Activated naive CD8-positive, alpha-beta T cell treated with anti-CD3 and anti-CD28 coated beads, Interleukin-2, amount 50 U/mL, for 24 hours (primary cell): ENCODE measurements around the gene MYBPHL.

Source experiments
- ATAC-seq: fragments of 150-1000 bp; cut with Tn5 transposase; one replicate; pipeline ENCODE4 v1.10.0; 2021
- DNase-seq: peaks from one replicate; pipeline ENCODE4 v3.0.0; 2021
- H3K27ac Mint-ChIP-seq: one replicate; pipeline ENCODE4 v1.8.0; 2021; ENCODE audit warnings: mild to moderate bottlenecking, mixed read lengths
- H3K27me3 Mint-ChIP-seq: one replicate; pipeline ENCODE4 v1.8.0; 2021; ENCODE audit warnings: mixed read lengths
- H3K36me3 Mint-ChIP-seq: one replicate; pipeline ENCODE4 v1.8.0; 2021; ENCODE audit warnings: low read depth, mixed read lengths
- H3K4me1 Mint-ChIP-seq: one replicate; pipeline ENCODE4 v1.8.0; 2021; ENCODE audit warnings: mixed read lengths
- H3K4me3 Mint-ChIP-seq: one replicate; pipeline ENCODE4 v1.8.0; 2021; ENCODE audit warnings: mild to moderate bottlenecking, moderate library complexity, mixed read lengths
- H3K9me3 Mint-ChIP-seq: one replicate; pipeline ENCODE4 v1.8.0; 2021; ENCODE audit warnings: mixed read lengths

The MYBPHL gene

DNA sequence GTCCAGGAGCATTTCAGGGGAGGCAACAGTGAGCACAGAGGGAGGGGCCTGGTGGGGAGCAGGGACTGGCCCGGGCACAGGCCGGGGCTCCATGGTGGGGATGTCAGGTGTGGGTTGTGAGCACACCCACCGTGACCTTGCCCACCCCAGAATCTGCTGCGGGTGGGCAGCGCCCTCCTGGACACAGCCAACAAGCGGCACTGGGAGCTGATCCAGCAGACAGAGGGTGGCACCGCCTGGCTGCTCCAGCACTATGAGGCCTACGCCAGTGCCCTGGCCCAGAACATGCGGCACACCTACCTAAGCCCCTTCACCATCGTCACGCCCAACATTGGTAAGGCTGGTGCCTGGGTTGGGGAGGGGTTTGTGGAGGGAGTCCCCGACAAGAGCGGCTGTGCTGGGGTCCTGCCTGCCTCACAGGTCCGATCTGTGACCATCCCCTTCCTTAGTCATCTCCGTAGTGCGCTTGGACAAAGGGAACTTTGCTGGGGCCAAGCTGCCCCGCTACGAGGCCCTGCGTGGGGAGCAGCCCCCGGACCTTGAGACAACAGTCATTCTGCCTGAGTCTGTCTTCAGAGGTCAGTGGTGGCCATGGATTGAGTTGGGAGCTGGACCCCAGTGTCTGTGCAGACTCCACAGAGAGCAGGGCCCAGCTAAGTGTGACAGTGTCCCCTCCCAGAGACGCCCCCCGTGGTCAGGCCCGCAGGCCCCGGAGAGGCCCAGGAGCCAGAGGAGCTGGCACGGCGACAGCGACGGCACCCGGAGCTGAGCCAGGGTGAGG, 38.2 kb downstream of the MYBPHL start:
- Mint-ChIP-seq H3K4me3 (no peak overlapping the region), H3K4me1 (peaks cover under 1% of the 10 kb centered on the region), H3K27me3 (no peaks in the 10 kb centered on the region), H3K9me3 (no peaks in the 10 kb centered on the region), H3K27ac (no peak overlapping the region), H3K36me3 (no peaks in the 10 kb centered on the region)
- no peak for ATAC-seq
- no peak for DNase-seq

- Mint-ChIP-seq H3K27me3 (peaks cover 2% of the 10 kb centered on the region), H3K27ac (no peak overlapping the region), H3K4me3 (no peak overlapping the region), H3K4me1 (peaks cover 3% of the 10 kb centered on the region), H3K9me3 (no peaks in the 10 kb centered on the region), H3K36me3 (no peaks in the 10 kb centered on the region)
- ATAC-seq: no peak
- no peak for DNase-seq
These were observed 39.0 kb downstream of the MYBPHL start for GRCh38 chr1:109267743-109268300.

DNA sequence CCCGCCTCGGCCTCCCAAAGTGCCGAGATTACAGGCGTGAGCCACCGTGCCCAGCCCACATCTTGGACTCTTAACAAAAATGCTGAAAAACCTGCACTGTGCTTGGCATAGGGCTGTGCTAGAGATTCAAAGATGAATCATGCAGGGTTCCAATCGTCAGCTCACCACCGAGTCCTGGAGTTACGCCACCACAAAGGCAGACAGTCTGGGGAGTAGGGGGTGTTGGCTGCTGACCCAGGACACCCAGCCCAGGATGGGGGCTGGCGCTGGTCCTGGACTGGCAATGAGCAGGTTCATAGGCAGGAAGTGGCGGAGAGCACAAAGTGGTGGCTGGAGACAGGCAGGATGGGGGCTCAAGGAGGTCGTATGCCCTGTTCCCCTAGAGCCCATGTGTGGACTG, 39.8 kb downstream of the MYBPHL start:
- Mint-ChIP-seq H3K27me3 (peaks cover 2% of the 10 kb centered on the region), H3K27ac (no peak overlapping the region), H3K4me3 (no peak overlapping the region), H3K9me3 (no peaks in the 10 kb centered on the region), H3K36me3 (no peaks in the 10 kb centered on the region), H3K4me1 (peaks cover 3% of the 10 kb centered on the region)
- DNase-seq: no peak
- no peak for ATAC-seq

DNA sequence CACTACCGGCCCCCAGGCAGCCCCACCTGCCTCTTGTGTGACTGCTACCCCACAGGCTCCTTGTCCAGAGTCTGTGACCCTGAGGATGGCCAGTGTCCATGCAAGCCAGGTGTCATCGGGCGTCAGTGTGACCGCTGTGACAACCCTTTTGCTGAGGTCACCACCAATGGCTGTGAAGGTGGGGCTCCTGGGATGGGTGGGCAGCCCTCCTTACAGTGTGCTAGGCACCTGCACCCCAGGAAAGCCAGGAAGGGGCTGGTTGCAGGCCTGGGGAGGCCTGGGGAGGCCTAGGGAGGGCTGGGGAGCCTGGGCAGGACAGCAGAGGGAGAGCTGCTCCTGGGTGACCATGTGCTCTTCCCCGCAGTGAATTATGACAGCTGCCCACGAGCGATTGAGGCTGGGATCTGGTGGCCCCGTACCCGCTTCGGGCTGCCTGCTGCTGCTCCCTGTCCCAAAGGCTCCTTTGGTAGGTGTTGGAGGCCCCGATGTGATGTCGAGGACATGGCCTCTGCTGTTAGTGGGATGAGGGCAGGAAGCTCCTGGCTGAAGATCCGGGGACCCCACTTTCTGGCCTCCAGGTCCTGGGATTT, 41.0 kb downstream of the MYBPHL start:
- peaks cover 2% of the 10 kb centered on the region for H3K27me3 Mint-ChIP-seq
- H3K4me1 Mint-ChIP-seq: peaks cover 3% of the 10 kb centered on the region
- no peak overlapping the region for H3K4me3 Mint-ChIP-seq

GRCh38 chr1:109265016-109265415, 41.8 kb downstream of the MYBPHL start:
- Mint-ChIP-seq H3K4me3 (no peak overlapping the region), H3K4me1 (peaks cover 3% of the 10 kb centered on the region), H3K27me3 (peaks cover 2% of the 10 kb centered on the region), H3K36me3 (no peaks in the 10 kb centered on the region), H3K27ac (no peak overlapping the region), H3K9me3 (no peaks in the 10 kb centered on the region)
- no peak for DNase-seq
- no peak for ATAC-seq

More for the DNA sequence above, 41.0 kb downstream of the MYBPHL start:
- no peak for DNase-seq
- Mint-ChIP-seq H3K27ac (no peak overlapping the region), H3K9me3 (no peaks in the 10 kb centered on the region), H3K36me3 (no peaks in the 10 kb centered on the region)
- no peak for ATAC-seq

GRCh38 chr1:109264379-109264755, 42.4 kb downstream of the MYBPHL start:
- Mint-ChIP-seq H3K4me3 (no peak overlapping the region), H3K36me3 (no peaks in the 10 kb centered on the region), H3K27ac (no peak overlapping the region), H3K9me3 (no peaks in the 10 kb centered on the region), H3K4me1 (peaks cover 3% of the 10 kb centered on the region), H3K27me3 (peaks cover 2% of the 10 kb centered on the region)
- ATAC-seq (no peak), DNase-seq (no peak)

DNA sequence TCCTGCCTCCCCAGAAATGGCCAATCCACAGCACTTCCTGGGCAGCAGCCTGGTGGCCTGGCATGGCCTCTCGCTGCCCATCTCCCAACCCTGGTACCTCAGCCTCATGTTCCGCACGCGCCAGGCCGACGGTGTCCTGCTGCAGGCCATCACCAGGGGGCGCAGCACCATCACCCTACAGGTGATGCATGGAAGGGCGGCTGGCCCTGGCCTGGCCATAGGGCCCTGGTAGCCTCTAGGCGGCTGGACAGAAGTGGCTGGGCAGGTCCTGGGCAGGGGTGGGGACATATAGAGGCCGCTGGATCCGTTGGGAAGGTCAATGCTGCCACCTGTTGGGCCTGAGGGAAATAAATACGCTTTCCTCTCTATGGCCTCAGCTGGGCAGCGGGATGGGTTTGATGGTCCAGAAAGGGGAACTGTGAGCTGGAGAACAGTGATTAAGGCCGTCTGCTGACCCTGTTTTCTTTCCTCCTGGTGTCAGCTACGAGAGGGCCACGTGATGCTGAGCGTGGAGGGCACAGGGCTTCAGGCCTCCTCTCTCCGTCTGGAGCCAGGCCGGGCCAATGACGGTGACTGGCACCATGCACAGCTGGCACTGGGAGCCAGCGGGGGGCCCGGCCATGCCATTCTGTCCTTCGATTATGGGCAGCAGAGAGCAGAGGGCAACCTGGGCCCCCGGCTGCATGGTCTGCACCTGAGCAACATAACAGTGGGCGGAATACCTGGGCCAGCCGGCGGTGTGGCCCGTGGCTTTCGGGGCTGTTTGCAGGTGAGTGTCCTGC, 43.0 kb downstream of the MYBPHL start:
- Mint-ChIP-seq H3K4me1 (peaks cover 3% of the 10 kb centered on the region), H3K36me3 (no peaks in the 10 kb centered on the region), H3K27ac (peak overlapping the region; percentile 78), H3K27me3 (peaks cover 2% of the 10 kb centered on the region), H3K9me3 (no peaks in the 10 kb centered on the region), H3K4me3 (no peak overlapping the region)
- peak; percentile 86 for DNase-seq
- ATAC-seq: peak; percentile 90

DNA sequence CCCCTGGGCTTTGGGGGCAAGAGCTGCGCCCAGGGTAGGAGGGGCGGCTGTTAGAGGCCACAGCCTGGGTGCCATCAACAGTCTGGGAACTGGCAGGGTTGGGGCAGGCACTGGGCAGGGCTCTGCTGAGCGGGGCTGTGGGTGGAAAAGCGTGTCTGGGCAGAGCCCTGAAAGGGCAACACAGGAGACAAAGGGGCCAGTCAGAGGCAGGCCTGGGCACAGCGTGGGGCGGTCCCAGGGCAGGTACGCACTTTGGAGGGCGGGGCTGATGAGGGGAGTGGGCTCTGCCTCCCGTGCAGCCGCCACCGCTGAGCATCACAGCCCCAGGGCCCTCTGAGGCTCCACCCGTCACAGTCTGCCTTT, 43.6 kb downstream of the MYBPHL start:
- H3K4me3 Mint-ChIP-seq: no peak overlapping the region

GRCh38 chr1:109262231-109263055, 44.4 kb downstream of the MYBPHL start:
- Mint-ChIP-seq H3K27me3 (peaks cover 2% of the 10 kb centered on the region), H3K4me3 (no peak overlapping the region), H3K36me3 (no peaks in the 10 kb centered on the region), H3K9me3 (no peaks in the 10 kb centered on the region), H3K27ac (no peak overlapping the region), H3K4me1 (peaks cover 3% of the 10 kb centered on the region)
- ATAC-seq (no peak), DNase-seq (no peak)

More for the DNA sequence above, 43.6 kb downstream of the MYBPHL start:
- peak overlapping the region; percentile 78 for H3K27ac Mint-ChIP-seq
- DNase-seq (no peak), ATAC-seq (no peak)
- H3K27me3 Mint-ChIP-seq: peaks cover 2% of the 10 kb centered on the region
- H3K9me3 Mint-ChIP-seq: no peaks in the 10 kb centered on the region
- H3K4me1 Mint-ChIP-seq: peaks cover 3% of the 10 kb centered on the region
- no peaks in the 10 kb centered on the region for H3K36me3 Mint-ChIP-seq

DNA sequence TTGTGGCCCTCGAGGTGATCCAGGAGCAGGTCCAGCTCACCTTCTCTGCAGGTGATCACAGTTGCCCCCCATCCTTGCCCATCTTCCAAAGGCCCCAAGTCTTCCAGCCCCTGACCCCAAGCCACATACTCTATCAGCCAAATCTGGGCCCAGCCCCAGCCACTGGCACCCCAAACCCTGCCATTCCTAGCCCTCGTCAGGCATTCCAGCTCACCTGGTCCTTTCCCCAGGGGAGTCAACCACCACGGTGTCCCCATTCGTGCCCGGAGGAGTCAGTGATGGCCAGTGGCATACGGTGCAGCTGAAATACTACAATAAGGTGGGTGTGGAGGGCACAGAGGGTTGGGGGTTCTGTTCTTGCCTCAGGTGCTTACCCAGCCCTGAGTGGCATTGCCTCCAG, 45.2 kb downstream of the MYBPHL start:
- Mint-ChIP-seq H3K4me1 (peaks cover 3% of the 10 kb centered on the region), H3K4me3 (no peak overlapping the region), H3K27me3 (peaks cover 2% of the 10 kb centered on the region), H3K9me3 (no peaks in the 10 kb centered on the region), H3K36me3 (no peaks in the 10 kb centered on the region), H3K27ac (no peak overlapping the region)
- DNase-seq: no peak
- no peak for ATAC-seq

- peaks cover 2% of the 10 kb centered on the region for H3K27me3 Mint-ChIP-seq
- no peak for DNase-seq
- no peaks in the 10 kb centered on the region for H3K36me3 Mint-ChIP-seq
- no peak overlapping the region for H3K4me3 Mint-ChIP-seq
- H3K4me1 Mint-ChIP-seq: peaks cover 3% of the 10 kb centered on the region
- H3K9me3 Mint-ChIP-seq: no peaks in the 10 kb centered on the region
- no peak overlapping the region for H3K27ac Mint-ChIP-seq
- no peak for ATAC-seq
These were observed 45.8 kb downstream of the MYBPHL start for GRCh38 chr1:109261006-109261405.

- H3K4me3 Mint-ChIP-seq: no peak overlapping the region
- no peaks in the 10 kb centered on the region for H3K36me3 Mint-ChIP-seq
- H3K27ac Mint-ChIP-seq: no peak overlapping the region
- no peaks in the 10 kb centered on the region for H3K9me3 Mint-ChIP-seq
- H3K27me3 Mint-ChIP-seq: peaks cover 2% of the 10 kb centered on the region
- peaks cover 3% of the 10 kb centered on the region for H3K4me1 Mint-ChIP-seq
- ATAC-seq (no peak), DNase-seq (no peak)
These were observed 46.9 kb downstream of the MYBPHL start for GRCh38 chr1:109259674-109260557.
